AG04449 (cell line): ENCODE results near the gene EHD1.

Experiments
- CTCF ChIA-PET: fragments of 350-600 bp; formaldehyde crosslinking; extraction: SDS; loops from one replicate; lab custom pipeline; 2021; ENCODE audit warnings: antibody characterized with exemption; lab: Yijun Ruan, JAX
- POLR2A ChIA-PET: fragments of 400-600, 350-600 bp; formaldehyde crosslinking; extraction: SDS; loops from one replicate; lab custom pipeline; 2020; ENCODE audit warnings: antibody characterized with exemption, inconsistent platforms; lab: Yijun Ruan, JAX
- DNase-seq: peaks from one replicate; pipeline ENCODE4 v3.0.0-alpha.2; 2010; ENCODE audit warnings: low read depth, low spot score
- H3K4me3 ChIP-seq: 2 replicates; pipeline ENCODE4 v1.5.1; 2011; ENCODE audit warnings: low read depth, mild to moderate bottlenecking, control low read depth, low read length
- CTCF ChIP-seq: IDR thresholded peaks from one replicate; pipeline ENCODE4 v1.5.1; 2011; ENCODE audit warnings: mild to moderate bottlenecking, moderate library complexity, low read length, control low read depth, inconsistent platforms; ENCODE audit not compliant: insufficient read depth; ENCODE audit errors: missing control alignments

The EHD1 gene

DNA sequence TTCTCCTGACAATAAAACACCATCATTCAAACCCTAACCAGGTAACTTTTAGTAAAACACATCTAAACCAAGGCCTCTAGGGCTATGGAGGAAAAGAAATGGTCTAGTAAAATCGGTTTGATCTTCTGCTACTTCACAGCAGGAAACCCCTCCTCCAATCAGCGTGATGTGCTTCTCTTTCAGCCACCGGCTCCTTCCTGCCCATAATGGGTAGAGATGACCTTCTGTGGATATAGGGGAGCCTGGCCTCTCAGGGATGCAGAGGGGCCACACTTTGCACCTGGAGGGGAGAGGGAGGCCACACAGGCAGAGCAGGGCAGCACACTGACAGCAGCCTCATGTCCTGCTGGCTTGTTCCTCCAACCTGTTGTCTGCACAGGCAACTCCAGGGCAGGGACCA is 6.9 kb downstream of the EHD1 start:
- ChIA-PET POLR2A (no interaction called here), CTCF (interaction anchor here (2.3 to 28.0 kb wide), 2 partner anchors 17 to 19 kb away, joined by 7 to 1375 read pairs; partner anchors contain the start of gene CDC42BPG)
- H3K4me3 ChIP-seq = no peak overlapping the region
- DNase-seq = no peak
- no peak for TF ChIP-seq CTCF

- CTCF ChIA-PET = interaction anchor here (0.7 to 37.3 kb wide), 3 partner anchors 14 to 143 kb away, joined by 3 to 1375 read pairs (median 81); partner anchors contain the start of genes ARL2, CDC42BPG and EHD1
- peak overlapping the region; percentile 32 for H3K4me3 ChIP-seq
- POLR2A ChIA-PET = no interaction called here
- TF ChIP-seq CTCF = no peak
- no peak for DNase-seq
Observed at GRCh38 chr11:64870893-64871466, 7.4 kb downstream of the EHD1 start.

DNA sequence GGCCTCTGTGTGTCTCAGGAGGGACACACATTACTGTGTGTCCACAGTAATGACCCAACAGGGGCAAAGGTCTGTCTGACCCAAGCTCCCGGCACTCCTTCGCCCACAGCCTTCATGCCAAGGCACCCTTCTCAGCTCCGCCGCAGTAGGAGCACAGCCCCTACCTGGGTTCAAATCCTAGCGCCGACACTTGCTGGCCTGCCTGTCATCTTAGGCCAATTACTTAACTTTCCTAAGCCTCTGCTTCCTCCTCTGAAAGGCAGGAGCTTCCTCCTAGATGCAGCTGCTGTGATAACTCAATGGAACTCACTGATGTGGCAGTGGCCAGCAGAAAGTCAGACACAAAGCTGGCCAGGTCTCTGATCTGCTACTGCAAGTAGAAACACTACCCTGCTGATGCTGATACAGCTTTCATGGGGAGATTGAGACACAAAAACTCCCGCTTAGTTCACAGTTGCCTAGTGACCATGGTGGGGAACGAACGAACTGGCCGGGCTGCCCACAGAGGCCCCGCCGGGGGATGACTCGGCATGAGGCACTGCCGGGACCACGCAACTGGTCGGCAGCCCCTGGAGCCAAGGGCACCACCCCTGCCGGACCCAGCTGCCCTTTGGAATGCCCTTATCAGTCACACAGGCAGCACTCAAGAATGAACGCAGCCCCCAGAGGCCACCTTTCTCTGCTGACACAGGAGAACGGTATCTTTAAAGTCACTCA is 8.1 kb downstream of the EHD1 start:
- POLR2A ChIA-PET = interaction anchor here (3.6 kb wide), 1 partner anchor 7 kb away, joined by 46 read pairs; the partner anchor contains the start of gene EHD1
- DNase-seq = no peak
- TF ChIP-seq CTCF = no peak
- peak overlapping the region; percentile 32 for H3K4me3 ChIP-seq
- CTCF ChIA-PET = interaction anchor here (0.7 to 37.3 kb wide), 5 partner anchors 15 to 144 kb away, joined by 3 to 1375 read pairs (median 21); partner anchors contain the start of genes ARL2, CDC42BPG and EHD1

DNA sequence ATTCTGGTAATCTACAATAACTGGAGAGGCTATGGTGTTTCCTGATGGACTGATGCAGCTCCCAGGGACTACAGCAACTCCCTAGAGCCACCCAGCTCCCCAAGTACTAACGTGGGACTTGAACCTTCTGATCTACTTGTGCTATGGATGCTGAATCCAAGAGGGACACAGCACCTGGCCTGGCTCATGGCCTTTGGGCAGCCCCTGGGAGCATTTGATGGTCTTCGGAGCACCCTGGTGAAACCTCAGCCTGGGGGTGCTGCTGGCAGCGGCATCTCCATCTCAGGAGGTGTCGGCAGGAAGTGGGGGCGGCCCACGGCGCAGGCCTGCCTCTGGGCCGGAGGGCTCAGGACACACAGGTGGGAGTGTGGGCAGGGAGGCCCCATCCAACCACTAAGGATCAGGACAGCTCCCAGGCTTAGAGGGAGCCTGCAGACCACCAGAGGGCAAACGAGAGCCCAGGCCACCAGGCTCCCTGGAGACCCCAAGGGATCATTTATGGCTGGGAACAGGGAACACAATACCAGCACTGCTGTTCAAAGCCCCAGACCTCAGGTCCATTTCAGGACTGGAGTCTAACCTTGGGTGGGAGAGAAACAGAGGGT is 8.7 kb downstream of the EHD1 start:
- DNase-seq = no peak
- peak; percentile 44 for TF ChIP-seq CTCF
- no peak overlapping the region; the same call in 1 of the 2 replicates for H3K4me3 ChIP-seq
- CTCF ChIA-PET = interaction anchor here (1.1 to 37.3 kb wide), 7 partner anchors 10 to 181 kb away, joined by 3 to 1375 read pairs (median 4); partner anchors contain the start of genes CDC42BPG and EHD1
- POLR2A ChIA-PET = interaction anchor here (0.7 to 3.6 kb wide), 6 partner anchors 8 to 22 kb away, joined by 4 to 46 read pairs (median 6); partner anchors contain the start of gene EHD1

- no peak overlapping the region for H3K4me3 ChIP-seq
- DNase-seq = no peak
Observed at GRCh38 chr11:64868904-64869570, 9.4 kb downstream of the EHD1 start.

More at GRCh38 chr11:64868904-64869570, 9.4 kb downstream of the EHD1 start:
- POLR2A ChIA-PET = interaction anchor here (0.7 to 3.6 kb wide), 6 partner anchors 8 to 21 kb away, joined by 4 to 46 read pairs (median 6); partner anchors contain the start of gene EHD1
- no peak for TF ChIP-seq CTCF
- CTCF ChIA-PET = interaction anchor here (1.1 to 37.3 kb wide), 7 partner anchors 9 to 180 kb away, joined by 3 to 1375 read pairs (median 4); partner anchors contain the start of genes CDC42BPG and EHD1
